GM18519 (cell line): ENCODE results near the gene DHRS4.
"Not testable (repeated sequence)": the region's sequence is repeated elsewhere in the genome, so short reads cannot be mapped to it uniquely, and the experiment has no call there.

Experiments used
- ATAC-seq: cut with Tn5 transposase; IDR thresholded peaks from one replicate; pipeline ENCODE4 v1.9.1; 2021; ENCODE audit warnings: mild to moderate bottlenecking, moderate library complexity; ENCODE audit not compliant: unreplicated experiment, low FRiP score

Gene DHRS4

DNA sequence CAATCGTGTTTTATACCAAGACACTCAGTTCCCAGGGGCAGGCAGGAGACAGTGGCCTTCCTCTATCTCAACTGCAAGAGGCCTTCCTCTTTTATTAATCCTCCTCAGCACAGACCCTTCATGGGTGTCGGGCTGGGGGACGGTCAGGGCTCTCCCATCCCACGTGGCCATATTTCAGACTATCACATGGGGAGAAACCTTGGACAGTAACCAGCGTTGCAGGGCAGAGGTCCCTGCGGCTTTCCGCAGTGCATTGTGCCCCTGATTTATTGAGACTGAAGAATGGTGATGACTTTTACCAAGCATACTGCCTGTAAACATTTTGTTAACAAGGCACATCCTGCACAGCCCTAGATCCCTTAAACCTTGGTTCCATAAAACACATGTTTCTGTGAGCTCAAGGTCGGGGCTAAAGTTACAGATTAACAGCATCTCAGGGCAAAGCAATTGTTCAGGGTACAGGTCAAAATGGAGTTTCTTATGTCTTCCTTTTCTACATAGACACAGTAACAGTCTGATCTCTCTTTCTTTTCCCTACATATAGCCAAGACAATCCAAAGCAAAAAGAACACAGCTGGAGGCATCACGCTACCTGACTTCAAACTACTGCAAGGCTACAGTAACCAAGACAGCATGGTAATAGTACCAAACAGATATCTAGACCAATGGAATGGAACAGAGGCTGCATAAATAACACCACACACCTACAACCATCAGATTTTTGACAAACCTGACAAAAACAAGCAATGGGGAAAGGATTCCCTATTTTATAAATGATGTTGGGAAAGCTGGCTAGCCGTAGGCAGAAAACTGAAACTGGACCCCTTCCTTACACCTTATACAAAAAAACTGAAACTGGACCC lies 28.6 kb downstream of the DHRS4 start:
- not testable (repeated sequence) for ATAC-seq

DNA sequence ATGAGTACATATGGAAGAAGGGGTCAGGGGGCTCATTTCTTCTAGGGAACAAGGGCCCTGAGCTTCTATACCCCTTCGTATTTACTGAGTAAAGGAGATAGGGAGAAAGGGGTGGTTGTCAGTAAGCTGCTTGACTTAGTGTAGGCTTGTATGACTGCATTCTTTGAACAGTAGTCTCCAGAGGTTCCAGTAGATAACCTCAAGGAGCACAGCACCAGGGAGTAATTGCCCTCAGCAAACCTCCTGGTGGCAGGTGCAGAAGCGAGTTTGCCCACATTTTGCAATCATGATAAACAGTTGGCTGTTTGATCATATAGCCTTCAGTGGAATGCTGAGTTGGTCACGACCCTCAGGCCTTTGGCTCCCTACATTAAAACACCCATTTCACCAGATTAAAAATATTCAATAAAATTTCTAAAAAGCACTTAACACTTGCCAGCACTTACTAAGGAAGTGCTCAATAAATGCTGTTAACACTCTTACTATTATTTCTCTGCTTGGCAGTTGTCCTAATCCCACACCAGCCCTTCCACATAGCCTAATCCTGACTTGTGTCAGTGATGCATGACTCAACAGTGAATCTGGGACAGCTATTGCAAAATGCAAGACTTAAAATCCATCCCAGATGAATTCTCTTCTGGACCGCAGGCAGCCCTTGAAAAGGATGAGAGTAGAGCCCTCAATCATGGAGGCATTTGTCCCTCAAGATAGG lies 31.5 kb downstream of the DHRS4 start:
- no peak for ATAC-seq

DNA sequence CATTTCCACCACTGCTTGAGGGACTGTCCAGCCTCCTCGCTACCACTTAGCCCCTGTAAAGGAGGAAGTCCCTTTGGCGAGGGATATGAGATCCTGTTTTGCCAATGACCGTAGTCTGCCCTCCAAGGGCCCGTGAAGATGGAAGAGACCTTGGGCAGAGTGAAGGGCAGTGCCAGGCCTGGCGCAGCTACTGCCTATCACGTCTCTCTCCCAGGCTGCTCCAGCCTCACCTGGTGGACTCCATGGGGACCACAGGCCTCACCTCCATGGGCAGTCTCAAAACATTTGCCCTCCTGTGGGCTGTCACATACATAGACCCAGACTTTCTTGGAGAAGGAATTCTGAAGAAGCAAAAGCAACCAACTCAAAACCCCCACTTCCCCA lies 34.6 kb downstream of the DHRS4 start:
- ATAC-seq, result not testable (repeated sequence)

DNA sequence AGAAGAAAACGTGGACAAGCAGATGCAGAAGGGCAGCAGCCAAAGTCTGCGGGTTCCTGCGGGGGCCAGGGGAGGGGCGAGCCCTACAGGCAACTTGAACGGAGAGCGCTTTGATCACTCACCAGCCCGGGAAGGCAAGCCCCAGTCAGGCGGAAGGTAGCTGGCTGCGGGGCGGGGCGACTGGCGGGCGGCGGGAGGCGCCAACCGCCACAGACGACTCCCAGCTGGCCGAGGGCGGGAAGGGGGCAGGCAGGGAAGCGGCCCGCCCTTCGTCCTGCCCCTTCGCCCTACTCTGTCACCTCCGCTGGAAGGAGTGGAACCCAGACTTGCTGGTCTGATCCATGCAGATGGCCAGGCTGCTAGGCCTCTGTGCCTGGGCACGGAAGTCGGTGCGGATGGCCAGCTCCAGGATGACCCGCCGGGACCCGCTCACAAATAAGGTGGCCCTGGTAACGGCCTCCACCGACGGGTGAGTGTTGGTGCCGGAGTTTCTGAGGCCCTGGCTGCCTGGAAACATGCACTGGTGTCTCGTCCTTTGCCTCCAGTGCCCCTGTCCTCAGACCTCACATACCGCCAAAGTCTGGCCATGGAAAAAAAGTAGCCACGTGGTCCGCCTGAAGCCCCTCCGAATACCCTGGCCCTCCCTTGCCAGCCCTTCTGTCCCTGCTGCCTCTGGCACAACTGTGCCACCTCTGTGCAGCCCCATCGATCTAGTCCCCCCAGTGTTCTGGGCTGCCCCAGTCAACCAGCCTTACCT lies 35.2 kb downstream of the DHRS4 start, which contains the start of gene DHRS4L2:
Gene DHRS4L2 (plus strand): TSS at position 323 of the 757 bp plus-strand sequence. CDS start 19 bp downstream, at position 342.
- peak; percentile 62 for ATAC-seq

DNA sequence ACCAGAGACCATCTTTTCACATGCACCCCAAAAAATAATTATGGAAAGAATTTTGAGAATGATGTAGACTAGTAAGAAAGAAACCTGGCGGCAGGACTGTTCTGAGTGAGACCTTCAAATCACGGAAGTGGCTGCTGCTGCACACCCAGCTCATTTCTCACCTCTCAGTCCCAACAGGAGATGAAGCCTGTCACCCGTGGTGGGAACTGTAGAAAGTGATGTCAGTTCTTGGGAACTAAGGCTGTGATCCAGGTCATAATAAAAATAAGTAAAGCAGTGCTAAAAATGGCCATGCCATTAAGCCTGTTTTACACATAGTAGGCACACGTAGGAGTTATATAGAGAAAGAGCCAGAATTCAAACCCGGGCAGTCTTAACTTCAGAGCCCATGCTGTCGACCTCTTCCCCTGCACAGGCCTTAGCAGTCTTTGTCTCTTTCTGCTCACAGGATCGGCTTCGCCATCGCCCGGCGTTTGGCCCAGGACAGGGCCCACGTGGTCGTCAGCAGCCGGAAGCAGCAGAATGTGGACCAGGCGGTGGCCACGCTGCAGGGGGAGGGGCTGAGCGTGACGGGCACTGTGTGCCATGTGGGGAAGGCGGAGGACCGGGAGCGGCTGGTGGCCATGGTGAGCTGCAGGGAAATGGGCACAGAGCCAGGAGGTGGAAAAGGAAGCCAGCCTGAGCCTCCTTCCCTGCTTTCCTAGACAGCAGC lies 36.3 kb downstream of the DHRS4 start:
- ATAC-seq, result not testable (repeated sequence)

DNA sequence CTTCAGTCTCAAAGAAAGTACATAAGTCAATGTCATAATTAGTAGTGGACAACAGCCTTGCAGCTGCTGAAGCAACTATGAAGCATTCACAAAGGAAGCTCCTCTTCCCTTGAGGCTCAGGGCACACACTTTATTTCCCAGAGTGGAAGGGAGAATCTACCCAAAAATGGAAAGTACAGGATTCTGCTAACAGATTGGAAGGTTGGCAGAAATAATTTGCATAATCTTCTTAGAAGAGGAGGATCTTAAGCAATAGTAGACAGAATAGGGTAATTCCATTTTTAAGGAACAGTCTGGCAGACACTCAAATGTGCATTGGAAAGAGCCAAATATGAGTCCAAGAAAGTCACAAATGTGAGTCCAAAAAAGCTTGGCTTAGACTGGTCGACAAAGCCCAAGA lies 37.4 kb downstream of the DHRS4 start:
- not testable (repeated sequence) for ATAC-seq

DNA sequence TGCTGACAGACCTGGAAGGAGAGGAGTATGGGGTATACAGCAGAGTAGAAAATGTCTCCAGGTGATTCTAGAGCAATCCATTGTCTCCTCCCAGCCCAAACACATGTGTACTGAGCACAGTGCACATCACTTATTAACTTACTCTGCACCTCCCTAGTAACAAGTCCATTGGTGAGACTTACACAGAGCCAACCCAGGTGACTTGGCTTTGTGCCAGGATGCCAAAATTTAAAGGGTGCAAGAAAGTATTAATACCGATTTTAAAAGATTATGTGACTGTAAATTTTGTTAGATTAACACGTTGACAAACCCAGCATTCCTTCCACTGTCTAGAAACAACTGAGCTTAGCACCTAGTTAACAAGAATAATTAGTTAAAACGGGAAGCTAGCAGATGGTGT lies 39.5 kb downstream of the DHRS4 start:
- not testable (repeated sequence) for ATAC-seq

DNA sequence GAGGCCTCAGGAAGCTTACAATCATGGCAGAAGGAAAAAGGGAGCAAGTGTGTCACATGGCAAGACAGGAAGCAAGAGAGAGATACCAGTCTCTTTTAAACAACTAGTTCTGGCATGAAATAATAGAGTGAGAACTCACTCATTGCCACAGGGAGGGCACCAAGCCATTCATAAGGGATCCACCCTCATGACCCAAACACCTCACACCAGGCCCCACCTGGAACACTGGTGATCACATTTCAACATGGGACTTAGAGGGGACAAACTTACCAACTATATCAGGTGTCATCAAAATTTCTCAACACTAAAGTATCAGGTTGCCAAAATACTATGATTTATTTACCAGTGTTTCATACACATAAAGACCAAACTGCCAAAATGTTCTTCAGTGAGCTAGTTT lies 42.4 kb downstream of the DHRS4 start:
- ATAC-seq, result not testable (repeated sequence)

DNA sequence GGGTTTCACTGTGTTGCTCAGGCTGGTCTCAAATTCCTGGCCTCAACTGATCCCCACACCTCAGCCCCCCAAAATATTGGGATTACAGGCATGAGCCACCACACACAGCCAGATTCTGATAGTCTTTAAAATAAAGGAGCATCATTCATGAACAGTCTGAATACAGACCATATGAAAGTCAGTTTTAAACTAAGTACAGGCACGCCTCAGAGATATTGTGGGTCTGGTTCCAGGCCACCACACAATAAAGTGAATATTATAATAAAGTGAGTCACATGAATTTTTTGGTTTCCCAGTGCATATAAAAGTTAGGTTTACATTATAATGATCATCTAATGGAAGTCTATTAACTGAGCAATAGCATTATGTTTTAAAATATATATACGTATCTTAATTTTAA lies 43.3 kb downstream of the DHRS4 start:
- ATAC-seq, result not testable (repeated sequence)

DNA sequence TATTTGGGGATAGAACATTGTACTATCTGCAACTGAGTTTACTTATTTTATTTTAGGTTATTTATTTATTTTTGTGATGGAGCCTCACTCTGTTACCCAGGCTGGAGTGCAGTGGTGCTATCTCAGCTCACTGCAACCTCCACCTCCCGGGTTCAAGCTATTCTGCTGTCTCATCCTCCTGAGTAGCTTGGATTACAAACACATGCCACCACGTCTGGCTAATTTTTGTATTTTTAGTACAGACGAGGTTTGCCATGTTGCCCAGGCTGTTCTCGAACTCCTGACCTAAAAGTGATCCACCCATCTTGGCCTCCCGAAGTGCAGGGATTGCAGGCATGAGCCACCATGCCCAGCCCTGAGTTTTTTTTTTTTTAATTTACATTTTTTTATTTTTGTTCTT lies 46.1 kb downstream of the DHRS4 start:
- ATAC-seq, result not testable (repeated sequence)

DNA sequence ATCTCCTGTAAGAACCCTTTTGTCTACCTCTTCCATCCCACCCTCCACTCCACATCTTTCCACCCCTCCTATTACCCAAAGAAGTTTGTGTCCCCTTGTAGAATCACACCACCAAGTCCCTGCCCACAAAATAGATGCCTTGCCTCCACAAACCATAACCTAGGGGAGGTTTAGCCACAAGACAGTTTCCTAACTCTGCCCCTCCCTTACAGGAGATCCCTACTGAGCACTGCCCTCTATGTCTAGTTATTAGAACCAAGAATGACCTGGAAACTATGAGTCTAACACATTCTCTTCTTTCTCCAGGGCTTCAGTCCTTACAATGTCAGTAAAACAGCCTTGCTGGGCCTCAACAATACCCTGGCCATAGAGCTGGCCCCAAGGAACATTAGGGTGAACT lies 47.5 kb downstream of the DHRS4 start:
- not testable (repeated sequence) for ATAC-seq

DNA sequence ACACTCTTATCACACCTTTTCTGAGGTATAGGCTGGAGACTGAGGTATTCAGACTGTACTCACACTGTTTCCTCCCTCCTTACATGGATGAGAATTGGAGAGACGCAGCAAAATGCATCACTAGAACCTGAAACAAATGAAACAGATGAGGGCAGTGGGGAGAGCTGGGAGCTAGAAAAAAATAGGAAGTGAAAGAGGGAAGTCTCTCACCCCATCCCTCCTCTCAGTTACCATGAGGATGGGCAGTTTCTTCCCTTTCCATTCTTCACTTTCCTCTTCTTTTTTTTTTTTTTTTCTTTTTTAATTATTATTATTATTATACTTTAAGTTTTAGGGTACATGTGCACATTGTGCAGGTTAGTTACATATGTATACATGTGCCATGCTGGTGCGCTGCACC lies 48.1 kb downstream of the DHRS4 start:
- ATAC-seq, result not testable (repeated sequence)

DNA sequence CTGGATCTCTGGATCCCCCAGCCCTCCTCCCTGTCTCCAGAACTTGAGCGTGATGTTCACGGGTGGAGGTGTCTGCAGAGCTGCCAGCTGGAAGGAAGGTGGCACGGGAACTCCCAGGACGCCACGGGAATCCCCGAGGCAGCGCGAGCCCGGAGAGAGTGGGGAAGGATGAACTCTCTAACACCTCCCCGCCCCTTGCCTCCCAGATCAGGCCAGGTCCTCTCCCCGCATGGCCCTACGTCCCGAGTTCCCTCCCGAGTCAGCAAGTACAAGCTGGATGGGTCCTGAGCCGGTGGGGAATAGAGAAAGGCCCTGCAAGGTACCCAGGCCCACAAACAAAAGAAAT lies 52.9 kb downstream of the DHRS4 start:
- ATAC-seq, result not testable (repeated sequence)

DNA sequence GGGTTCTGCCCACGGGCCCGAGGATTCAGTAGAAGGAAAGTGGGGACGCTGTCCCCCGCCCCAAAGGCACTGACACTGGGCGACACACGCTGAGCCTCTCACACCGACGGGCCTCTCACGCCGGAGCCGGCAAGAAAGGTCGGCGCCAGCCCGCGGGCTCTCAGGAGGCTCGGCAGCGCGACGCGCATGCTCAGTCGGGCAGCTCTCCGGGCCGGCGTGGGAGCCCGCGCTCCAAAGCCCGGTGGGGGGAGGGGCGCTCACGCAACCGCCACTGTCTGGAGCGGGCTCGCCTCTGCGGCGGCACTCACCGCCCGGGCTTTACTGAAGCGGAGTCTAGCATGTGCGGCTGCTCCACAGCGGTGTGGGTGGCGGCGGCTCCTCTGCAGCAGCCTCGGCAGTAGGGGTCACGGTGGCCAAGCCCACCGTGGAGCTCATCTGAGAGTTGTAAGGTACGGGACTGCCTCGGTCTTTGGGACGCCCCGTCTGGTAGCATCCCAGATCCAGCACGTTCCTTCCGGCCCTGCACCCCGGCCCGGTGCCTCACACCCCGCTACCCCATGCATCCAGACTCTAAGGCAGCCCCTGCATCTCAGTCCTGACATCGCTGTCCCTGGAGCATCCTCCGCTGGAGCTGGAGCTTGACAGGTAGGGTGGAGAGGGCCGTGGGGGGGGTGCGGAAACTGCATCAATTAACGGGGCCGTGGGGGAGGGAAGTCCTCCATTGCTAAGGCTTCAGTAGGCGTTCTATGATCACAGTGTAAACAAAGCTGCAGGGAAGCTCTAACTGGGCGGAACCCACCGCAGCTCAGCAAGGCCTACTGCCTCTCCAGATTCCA lies 53.5 kb downstream of the DHRS4 start:
- not testable (repeated sequence) for ATAC-seq

DNA sequence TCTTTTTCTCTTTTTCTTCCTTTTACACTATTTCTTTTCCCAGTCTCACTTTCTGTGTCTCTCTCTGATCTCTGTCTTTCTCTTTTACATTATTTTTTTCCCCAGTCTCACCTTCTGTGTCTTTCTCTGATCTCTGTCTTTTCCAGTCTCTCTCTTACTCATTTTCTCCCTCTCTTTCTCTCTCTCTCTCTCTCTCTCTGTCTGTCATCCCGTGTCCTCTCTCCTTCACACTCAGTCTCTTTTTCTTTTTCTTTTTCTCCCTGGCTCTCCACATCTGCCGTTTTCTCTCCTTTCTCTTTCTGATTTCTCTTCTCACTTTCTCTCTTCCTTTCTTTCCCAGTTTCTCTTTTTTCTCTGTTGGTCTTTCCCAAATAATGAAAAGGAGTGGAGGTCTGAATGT lies 57.5 kb downstream of the DHRS4 start:
- no peak for ATAC-seq

DNA sequence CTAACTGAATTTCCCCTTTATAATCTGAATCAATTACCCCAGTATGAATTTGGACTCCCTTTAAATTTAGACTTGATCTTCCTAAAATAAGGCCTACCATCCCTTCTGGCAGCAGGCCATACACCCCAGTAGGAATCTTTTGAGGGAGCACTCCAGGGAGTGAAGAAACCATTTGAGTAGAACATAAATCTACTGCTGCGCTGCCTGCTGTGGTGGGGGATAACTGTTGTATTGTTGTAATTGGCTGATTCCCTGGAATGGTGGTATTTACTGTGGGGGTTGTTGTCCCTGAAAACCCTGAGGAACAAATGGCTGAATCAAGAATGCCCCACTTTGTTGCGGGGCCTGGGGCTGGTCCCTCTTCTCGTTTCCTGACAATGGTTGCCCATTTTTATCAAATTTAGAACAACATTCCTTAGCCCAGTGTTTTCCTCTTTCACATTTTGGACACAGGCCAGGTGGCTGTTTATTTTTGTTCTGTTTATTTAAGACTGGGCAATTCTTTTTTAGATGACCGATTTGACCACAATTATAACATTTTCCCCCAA lies 59.2 kb downstream of the DHRS4 start:
- not testable (repeated sequence) for ATAC-seq

DNA sequence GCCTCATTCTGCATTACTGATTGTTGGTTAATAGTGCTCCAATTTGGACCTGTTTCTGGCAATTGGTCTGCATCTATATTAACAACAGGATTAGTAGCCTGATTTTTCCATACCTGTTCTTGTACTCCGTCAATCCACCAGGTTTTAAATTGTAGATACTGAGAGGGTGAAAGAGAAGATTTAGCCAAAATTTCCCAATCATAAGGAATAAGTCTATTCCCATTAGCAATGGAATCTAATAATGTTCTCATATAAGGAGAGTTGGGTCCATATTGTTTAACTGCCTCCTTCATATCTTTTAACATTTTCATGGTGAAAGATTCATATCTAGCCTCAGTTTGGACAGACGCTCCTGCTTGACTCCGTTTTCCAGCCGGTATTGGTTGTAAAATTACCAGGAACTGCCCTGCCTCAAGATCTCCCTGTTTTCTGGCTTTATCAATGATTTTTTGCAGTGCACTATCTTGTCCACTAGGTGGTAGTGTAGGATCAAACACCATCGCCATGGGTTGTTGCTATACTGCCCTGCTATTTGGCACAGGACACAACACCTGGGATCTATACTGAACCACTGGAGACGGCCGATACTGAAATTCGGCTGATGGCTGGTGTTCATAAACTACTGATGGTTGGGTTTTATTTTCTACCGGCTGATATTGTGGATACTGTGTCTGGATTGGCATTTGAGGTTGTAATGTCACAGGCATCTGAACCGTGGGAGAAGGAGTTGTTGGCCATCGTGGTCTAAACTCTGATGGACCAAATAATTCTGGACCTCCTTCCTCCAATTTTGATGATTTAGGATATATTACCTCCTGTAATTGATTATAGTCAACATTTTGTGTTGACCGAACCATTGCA lies 60.3 kb downstream of the DHRS4 start:
- no peak for ATAC-seq

DNA sequence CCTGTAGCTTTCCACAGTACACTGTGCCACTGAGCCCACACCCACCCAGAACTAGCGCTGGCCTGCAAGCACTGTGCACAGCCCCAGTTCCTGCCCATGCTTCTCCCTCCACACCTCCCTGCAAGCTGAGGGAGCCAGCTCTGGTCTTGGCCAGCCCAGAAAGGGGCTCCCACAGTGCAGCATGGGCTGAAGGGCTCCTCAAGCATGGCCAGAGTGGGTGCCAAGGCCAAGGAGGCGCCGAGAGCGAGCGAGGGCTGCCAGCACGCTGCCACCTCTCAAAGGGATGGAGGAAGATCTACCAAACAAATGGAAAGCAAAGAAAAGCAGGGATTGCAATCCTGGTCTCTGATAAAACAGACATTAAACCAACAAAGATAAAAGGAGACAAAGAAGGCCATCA lies 62.2 kb downstream of the DHRS4 start:
- not testable (repeated sequence) for ATAC-seq
